OCI-LY1 (cell line): ENCODE measurements around the gene BCL11A.

Experiments
- CTCF ChIP-seq: fragments of 200-600 bp; sonication (generic), shearing (Covaris generic); IDR thresholded peaks from 2 replicates; pipeline ENCODE4 v1.5.1; 2017; ENCODE audit warnings: mild to moderate bottlenecking, antibody characterized with exemption, low read length, moderate library complexity, mixed read lengths
- EZH2 ChIP-seq: fragments of 200-600 bp; sonication (generic), shearing (Covaris generic); IDR thresholded peaks from 2 replicates; pipeline ENCODE4 v1.8.0; 2017; ENCODE audit warnings: borderline replicate concordance, mixed run types, mild to moderate bottlenecking, antibody characterized with exemption, low read length, moderate library complexity, mixed read lengths

GRCh38 chr2:60510713-60511112, 42.7 kb downstream of the BCL11A start:
- TF ChIP-seq CTCF (no peak), EZH2 (no peak)
